SIG-M5 treated with dmso at 0.1 percent for 504 hours (cell line): Measurements from ENCODE around the gene USP3.
A peak's percentile ranks its signal among the peaks of the same experiment; 100 is the strongest.

Source experiments
- DNase-seq: peaks from one replicate; lab custom pipeline; 2025; ENCODE audit not compliant: unreplicated experiment; lab: John Stamatoyannopoulos, UW

Gene USP3

GRCh38 chr15:63475707-63476106 lies 28.7 kb upstream of the USP3 start:
- DNase-seq, result no peak

DNA sequence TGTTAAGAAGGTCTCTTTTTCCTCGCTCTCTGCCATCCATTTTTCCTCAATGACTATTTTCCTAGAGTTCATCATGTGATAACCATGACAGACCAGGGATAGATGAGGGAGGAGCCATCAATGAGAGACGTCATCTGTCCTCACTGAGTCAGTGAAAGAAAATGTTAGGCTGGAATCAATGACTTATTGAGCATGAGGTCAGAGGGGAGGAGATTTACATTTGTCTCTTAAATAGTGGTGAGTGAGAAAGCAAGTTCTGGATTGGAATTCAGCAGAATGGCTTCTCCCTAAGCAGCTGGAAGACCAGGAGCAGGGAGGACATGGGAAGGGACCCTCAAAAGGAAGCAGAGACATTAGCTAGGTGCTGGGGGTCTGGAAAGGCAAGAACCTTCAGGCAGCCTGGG lies 28.2 kb upstream of the USP3 start:
- no peak for DNase-seq

GRCh38 chr15:63478243-63478642 lies 26.1 kb upstream of the USP3 start:
- DNase-seq, result no peak

DNA sequence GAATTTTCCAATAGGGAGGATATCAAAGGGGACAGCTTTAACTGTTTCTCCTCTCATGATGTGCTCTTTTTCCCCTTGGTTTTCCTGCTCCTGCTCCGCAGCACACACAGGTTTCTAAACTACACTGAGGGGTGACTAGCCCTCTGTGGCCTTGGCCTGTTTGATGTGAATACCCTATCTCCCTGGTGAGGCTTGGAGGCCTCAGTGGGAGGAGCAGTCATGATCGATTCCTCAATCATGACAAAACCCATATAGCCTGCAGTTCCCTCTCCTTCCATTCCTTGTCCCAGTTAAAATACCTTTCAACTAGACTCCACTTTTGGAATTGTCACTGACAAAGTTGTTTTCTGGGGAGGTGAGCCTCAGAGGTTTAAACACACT lies 24.0 kb upstream of the USP3 start:
- no peak for DNase-seq

DNA sequence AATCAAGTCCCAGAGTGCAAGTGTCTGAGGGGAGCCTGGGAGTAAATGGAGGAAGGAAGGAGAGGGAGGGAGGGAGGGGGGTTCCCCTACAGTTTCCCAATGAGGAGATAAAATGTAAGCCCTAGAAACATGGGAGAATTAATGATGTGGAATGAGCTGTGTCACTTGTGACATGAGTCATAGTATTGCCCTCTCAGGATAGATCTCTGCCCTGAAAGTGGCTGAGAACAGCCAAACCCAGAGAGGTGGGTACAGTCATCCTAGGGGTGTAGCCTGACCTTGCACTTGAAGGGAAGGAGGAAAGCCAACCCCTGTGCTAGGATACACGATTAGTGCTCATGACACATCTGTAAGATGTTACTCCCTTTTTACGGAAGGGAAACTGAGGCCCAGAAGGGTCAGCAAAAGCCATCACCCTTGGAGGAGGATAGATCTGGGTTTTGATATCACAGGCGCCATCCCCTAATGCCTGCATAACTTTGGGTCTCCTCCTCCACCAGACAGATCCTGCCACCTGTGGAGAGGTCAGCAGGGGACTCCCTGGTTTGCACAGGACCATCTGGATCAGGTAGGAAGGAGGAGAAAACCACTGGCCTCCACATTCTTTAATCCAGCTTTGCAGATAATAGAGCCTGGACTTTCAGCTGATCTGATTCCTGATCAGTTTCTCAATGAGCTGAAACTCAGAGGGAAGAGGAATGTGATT lies 23.1 kb upstream of the USP3 start:
- DNase-seq, result no peak

DNA sequence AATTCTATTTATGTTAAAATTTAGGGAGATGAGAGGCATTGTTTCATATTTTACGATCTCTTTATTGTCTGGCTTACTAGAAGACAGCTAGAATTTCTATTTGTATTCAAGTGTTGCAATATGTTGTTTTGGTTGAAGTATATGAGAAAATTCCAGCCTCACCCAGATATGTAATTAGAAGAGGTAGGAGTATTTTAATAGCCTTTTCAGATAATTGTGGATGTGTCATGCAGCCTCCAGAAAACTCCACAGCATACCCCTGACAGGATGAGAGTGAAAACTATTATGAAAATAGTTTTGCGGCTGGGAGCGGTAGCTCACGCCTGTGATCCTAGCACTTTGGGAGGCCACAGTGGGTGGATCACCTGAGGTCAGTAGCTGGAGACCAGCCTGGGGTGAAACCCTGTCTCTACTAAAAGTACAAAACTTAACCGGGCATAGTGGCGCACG lies 21.5 kb upstream of the USP3 start:
- no peak for DNase-seq

- peak; percentile 56 for DNase-seq
Measured at GRCh38 chr15:63483521-63484371, 20.6 kb upstream of the USP3 start.

- DNase-seq, result no peak
Measured at GRCh38 chr15:63484433-63485186, 19.8 kb upstream of the USP3 start.

DNA sequence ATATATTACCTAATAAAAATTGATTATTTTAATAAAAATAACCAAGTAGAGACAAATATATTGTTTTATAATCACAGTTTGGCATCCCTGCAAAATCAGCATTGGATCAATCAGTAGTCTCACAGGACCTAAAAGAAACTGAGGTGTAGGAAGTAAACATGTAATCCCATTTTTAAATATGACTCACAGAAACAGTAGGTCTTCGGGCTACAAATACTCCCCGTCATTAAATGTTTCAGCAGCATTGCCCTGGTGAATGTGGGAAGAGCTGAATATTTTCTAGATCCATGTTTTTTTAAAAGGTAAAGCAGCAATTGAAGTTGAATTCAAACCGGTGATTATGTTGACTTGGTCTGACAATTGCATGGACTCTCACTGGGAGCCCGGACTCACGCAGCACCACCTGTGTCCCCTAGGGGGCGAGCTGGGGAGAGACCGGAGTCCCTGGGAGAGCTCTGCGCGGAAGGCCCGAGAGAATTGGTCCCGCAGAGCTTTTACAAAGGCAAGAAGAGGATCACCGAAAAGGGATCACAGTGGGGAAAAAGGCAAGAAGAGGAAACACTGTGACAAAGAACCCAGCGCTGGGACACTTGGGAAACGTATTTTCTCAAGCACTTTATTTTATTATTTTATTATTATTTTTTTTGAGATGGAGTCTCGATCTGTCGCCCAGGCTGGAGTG lies 17.2 kb upstream of the USP3 start:
- peak; percentile 75 for DNase-seq

GRCh38 chr15:63487758-63488397 lies 16.5 kb upstream of the USP3 start:
- DNase-seq, result peak; percentile 45

GRCh38 chr15:63488398-63488960 lies 15.9 kb upstream of the USP3 start:
- no peak for DNase-seq

DNA sequence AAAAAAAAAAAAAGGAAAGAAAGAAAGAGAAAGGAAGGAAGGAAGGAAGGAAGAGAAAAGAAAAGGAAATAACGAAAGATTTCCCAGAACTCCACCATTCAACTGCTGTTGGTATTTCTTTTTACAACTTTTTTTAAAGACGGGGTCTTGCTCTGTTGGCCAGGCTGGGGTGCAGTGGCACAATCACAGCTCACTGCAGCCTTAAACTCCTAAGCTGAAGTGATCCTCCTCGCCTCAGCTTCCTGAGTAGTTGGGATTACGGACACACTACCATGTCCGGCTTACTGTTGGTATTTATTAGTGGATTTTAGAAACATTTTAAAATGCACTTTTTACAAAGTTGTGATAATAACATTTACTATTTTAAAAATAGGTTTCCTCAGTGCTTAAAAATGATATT lies 15.0 kb upstream of the USP3 start:
- DNase-seq, result no peak

- DNase-seq, result peak; percentile 91
Measured at GRCh38 chr15:63490345-63491034, 13.9 kb upstream of the USP3 start.

GRCh38 chr15:63491116-63491827 lies 13.1 kb upstream of the USP3 start:
- peak; percentile 95 for DNase-seq

GRCh38 chr15:63491979-63492378 lies 12.4 kb upstream of the USP3 start:
- no peak for DNase-seq

GRCh38 chr15:63492541-63493077 lies 11.8 kb upstream of the USP3 start:
- DNase-seq, result no peak

GRCh38 chr15:63493436-63493835 lies 11.0 kb upstream of the USP3 start:
- DNase-seq, result no peak

GRCh38 chr15:63494408-63494807 lies 10.0 kb upstream of the USP3 start:
- no peak for DNase-seq

- DNase-seq, result no peak
Measured at GRCh38 chr15:63495343-63495742, 9.1 kb upstream of the USP3 start.
